Measurements from ENCODE around the gene EPB41L3.

EPB41L3 gene

DNA sequence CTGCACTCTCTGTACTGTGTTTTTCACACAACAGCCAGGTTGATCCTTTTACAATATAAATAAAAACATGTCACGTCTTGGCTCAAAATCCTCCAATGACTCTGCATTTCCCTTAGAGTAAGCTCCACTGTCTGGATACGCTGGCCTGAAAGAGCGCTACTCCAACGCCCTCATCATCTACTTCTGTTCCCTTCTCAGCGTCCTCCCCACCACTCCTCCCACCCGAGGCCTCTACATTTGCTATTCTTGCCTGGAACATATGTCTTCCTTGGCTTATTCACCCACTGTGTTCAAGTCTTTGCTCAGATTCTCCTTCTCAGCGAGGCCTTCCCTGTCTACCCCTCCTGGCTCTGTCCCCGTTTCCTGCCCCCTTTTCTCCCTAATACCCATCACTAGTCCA is 37.6 kb downstream of the EPB41L3 start:
- H3K9me3 ChIP-seq = no peaks in the 10 kb centered on the region
- no peak overlapping the region for H3K4me3 ChIP-seq (ENCODE audit: low read depth in 1 of 2, low read length in 1 of 2)
- H3K27me3 ChIP-seq = no peaks in the 10 kb centered on the region
- H3K36me3 ChIP-seq = no peaks in the 10 kb centered on the region
- TF ChIP-seq, protein P1, sequence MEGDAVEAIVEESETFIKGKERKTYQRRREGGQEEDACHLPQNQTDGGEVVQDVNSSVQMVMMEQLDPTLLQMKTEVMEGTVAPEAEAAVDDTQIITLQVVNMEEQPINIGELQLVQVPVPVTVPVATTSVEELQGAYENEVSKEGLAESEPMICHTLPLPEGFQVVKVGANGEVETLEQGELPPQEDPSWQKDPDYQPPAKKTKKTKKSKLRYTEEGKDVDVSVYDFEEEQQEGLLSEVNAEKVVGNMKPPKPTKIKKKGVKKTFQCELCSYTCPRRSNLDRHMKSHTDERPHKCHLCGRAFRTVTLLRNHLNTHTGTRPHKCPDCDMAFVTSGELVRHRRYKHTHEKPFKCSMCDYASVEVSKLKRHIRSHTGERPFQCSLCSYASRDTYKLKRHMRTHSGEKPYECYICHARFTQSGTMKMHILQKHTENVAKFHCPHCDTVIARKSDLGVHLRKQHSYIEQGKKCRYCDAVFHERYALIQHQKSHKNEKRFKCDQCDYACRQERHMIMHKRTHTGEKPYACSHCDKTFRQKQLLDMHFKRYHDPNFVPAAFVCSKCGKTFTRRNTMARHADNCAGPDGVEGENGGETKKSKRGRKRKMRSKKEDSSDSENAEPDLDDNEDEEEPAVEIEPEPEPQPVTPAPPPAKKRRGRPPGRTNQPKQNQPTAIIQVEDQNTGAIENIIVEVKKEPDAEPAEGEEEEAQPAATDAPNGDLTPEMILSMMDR (IDR thresholded peaks at IDR 0.05) = no peak
- H3K4me1 ChIP-seq (ENCODE audit: control insufficient read depth in 1 of 2, insufficient read depth in 1 of 2, low read depth in 1 of 2, low read length in 1 of 2) = peaks cover 6 to 13% of the 10 kb centered on the region in 2 experiments
- no peak overlapping the region for H3K27ac ChIP-seq

DNA sequence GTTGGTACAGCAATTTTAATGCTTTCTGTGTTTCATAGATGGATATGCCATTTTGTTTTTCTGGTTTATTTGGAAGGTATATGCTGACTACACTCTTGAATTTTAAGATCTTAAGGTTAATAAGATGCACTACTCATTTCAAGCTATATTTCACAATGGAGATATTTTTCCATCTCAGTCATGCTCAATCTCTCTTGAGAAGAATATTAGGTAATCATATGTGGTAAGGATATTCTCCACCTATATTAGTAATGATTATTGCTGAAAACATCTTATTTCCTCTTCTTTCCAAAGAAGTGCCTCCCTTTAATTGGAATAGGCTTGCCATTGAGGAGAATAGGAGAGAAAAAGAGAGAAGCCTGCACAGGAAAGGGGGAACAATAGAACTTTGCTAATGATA is 40.1 kb downstream of the EPB41L3 start:
- H3K4me1 ChIP-seq (ENCODE audit: control insufficient read depth in 1 of 2, insufficient read depth in 1 of 2, low read depth in 1 of 2, low read length in 1 of 2) = peaks cover 6 to 13% of the 10 kb centered on the region in 2 experiments
- H3K4me3 ChIP-seq (ENCODE audit: low read depth in 1 of 2, low read length in 1 of 2) = no peak overlapping the region
- TF ChIP-seq, protein P1 (IDR thresholded peaks at IDR 0.05) = no peak
- H3K27me3 ChIP-seq = no peaks in the 10 kb centered on the region
- H3K36me3 ChIP-seq = no peaks in the 10 kb centered on the region
- no peaks in the 10 kb centered on the region for H3K9me3 ChIP-seq
- no peak overlapping the region for H3K27ac ChIP-seq

DNA sequence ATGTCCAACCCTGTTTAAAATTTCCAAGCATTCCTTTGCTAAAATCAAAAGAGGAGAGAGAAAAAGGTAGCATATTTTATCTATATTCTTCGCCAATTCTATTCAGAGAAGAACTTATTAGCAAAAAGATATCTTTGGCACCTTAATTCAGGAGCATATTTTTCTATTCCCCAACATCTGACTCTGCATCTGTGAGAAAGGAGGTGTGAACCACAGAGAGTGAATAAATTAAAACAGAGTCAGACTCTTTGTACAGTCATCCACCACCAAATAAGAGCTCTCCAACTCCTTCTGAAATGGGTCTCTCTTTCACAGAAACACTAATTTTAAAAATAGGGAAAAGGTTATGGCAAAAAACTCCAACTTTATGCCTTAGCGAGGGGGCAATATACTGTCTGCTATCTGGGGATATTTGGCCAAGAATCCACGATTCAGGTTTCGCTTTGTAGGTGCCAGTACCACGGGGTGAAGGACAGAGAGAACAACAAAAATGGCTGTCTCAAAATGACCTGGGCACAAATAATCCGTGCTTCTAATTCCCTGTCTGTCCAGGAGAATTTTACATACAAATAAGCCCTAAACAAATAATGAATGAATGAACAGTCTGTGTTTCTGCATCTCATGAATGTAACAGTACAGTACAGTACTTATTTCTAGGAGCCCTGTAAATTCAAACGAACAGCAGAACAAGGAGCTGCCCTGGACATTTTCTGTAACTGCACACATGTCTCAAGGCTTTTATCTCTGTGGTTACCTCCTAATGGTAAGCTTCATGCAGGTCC is 43.4 kb downstream of the EPB41L3 start:
- H3K4me1 ChIP-seq (ENCODE audit: control insufficient read depth in 1 of 2, insufficient read depth in 1 of 2, low read depth in 1 of 2, low read length in 1 of 2) = peaks cover 6 to 13% of the 10 kb centered on the region in 2 experiments
- no peaks in the 10 kb centered on the region for H3K9me3 ChIP-seq
- no peak overlapping the region for H3K4me3 ChIP-seq (ENCODE audit: low read depth in 1 of 2, low read length in 1 of 2)
- H3K27ac ChIP-seq = no peak overlapping the region
- TF ChIP-seq, protein P1 (IDR thresholded peaks at IDR 0.05) = no peak
- no peaks in the 10 kb centered on the region for H3K36me3 ChIP-seq
- no peaks in the 10 kb centered on the region for H3K27me3 ChIP-seq

DNA sequence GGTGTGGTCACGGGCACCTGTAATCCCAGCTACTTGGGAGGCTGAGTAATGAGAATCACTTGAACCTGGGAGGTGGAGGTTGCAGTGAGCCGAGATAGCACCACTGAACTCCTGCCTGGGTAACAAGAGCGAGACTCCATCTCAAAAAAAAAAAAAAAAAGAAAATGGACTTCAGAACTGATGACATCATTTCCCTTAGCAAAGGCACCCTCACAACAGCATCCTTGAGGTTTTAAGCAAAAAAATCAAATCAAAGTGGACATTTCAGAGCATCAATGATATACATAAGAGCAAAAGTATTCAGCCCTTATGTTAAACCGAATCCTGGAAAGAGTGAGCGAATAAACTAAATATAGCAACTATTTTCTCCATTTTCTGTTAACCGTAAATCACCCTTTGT is 45.3 kb downstream of the EPB41L3 start:
- Histone ChIP-seq H3K36me3 (no peaks in the 10 kb centered on the region), H3K4me3 (ENCODE audit: low read depth in 1 of 2, low read length in 1 of 2) (no peak overlapping the region), H3K27ac (no peak overlapping the region), H3K4me1 (ENCODE audit: control insufficient read depth in 1 of 2, insufficient read depth in 1 of 2, low read depth in 1 of 2, low read length in 1 of 2) (peaks cover 0 to 2% of the 10 kb centered on the region in 2 experiments), H3K9me3 (no peaks in the 10 kb centered on the region), H3K27me3 (no peaks in the 10 kb centered on the region)
- TF ChIP-seq, protein P1 (IDR thresholded peaks at IDR 0.05) = no peak

DNA sequence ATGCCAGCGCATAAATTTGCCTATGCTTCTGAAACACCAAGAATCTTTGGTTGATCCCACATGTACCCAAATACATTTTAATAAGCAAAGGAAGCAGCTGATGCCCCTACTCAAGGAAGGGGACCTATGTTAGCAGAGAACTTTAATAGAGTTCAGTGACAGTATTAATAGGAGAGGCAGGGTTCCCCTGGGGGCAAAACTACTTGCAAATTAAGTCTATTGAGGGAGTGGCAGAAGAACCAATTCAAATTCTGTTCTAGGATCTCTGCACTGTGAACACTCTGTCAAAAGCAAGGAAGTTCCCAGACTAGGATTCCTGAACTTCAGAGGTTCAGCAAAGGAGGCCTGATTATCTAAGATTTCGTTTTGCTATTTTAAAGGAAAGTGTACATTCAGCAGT is 47.5 kb downstream of the EPB41L3 start:
- Histone ChIP-seq H3K9me3 (no peaks in the 10 kb centered on the region), H3K27ac (no peak overlapping the region), H3K27me3 (no peaks in the 10 kb centered on the region), H3K4me1 (ENCODE audit: control insufficient read depth in 1 of 2, insufficient read depth in 1 of 2, low read depth in 1 of 2, low read length in 1 of 2) (no peaks in the 10 kb centered on the region), H3K36me3 (no peaks in the 10 kb centered on the region), H3K4me3 (ENCODE audit: low read depth in 1 of 2, low read length in 1 of 2) (no peak overlapping the region)
- TF ChIP-seq, protein P1 (IDR thresholded peaks at IDR 0.05) = no peak

All from neutrophil (primary cell).